PC-9 (cell line): Measurements from ENCODE around the gene GPC5. TPM values are rescaled to one million over a fixed set of nuclear protein-coding genes. Genes with fewer than 3 reads are reported as not detected.

Source experiments
- BruUV-seq: library from RNA; stranded (reverse); fragments of 400-500 nt; replicated peaks from 2 replicates; lab custom pipeline; 2021; lab: Mats Ljungman, UMichigan
- CTCF ChIA-PET: fragments of 300-600 bp; sonication (Branson Sonifier 250); formaldehyde crosslinking; loops from one replicate; lab custom pipeline; 2022; ENCODE audit warnings: antibody characterized with exemption; lab: Charles Lee
- POLR2A ChIA-PET: fragments of 300-600 bp; sonication (Branson Sonifier 250); formaldehyde crosslinking; loops from one replicate; lab custom pipeline; 2022; ENCODE audit warnings: antibody characterized with exemption; ENCODE audit not compliant: unreplicated experiment; lab: Charles Lee
- DNase-seq, 2 experiments: peaks; one replicate each; pipeline versions ENCODE4 v3.0.0 to v3.0.0-alpha.2; 2015 to 2022; ENCODE audit warnings: mixed read lengths in 1 of 2
- H2AFZ ChIP-seq: fragments of 200-600 bp; sonication (generic); 2 replicates; pipeline ENCODE4 v1.8.1; 2017; ENCODE audit warnings: antibody characterized with exemption
- H3F3A ChIP-seq: fragments of 200-600 bp; sonication (generic); 2 replicates; pipeline ENCODE4 v1.8.1; 2017; ENCODE audit warnings: antibody characterized with exemption, mild to moderate bottlenecking, low read depth; ENCODE audit not compliant: insufficient read depth
- H3K27ac ChIP-seq: fragments of 200-600 bp; sonication (generic); 2 replicates; pipeline ENCODE4 v1.6.1; 2016; ENCODE audit warnings: mixed run types
- H3K27me3 ChIP-seq: fragments of 200-600 bp; sonication (generic); 2 replicates; pipeline ENCODE4 v1.6.1; 2016; ENCODE audit warnings: low read depth, mixed run types; ENCODE audit not compliant: insufficient read depth
- H3K36me3 ChIP-seq: fragments of 200-600 bp; sonication (generic); 2 replicates; pipeline ENCODE4 v1.6.1; 2016; ENCODE audit warnings: low read depth, mixed run types
- H3K4me1 ChIP-seq: fragments of 200-600 bp; sonication (generic); replicated peaks from 2 replicates; pipeline ENCODE4 v1.6.1; 2016; ENCODE audit warnings: mixed run types; ENCODE audit not compliant: insufficient read depth
- H3K4me2 ChIP-seq: fragments of 200-600 bp; sonication (generic); 2 replicates; pipeline ENCODE4 v1.6.1; 2017; ENCODE audit warnings: mixed run types
- H3K4me3 ChIP-seq: fragments of 200-600 bp; sonication (generic); 2 replicates; pipeline ENCODE4 v1.6.1; 2016; ENCODE audit warnings: mixed run types
- H3K79me2 ChIP-seq: fragments of 200-600 bp; sonication (generic); 2 replicates; pipeline ENCODE4 v1.6.1; 2017; ENCODE audit warnings: low read depth, mixed run types
- H3K9me2 ChIP-seq: fragments of 200-600 bp; sonication (generic); 2 replicates; pipeline ENCODE4 v1.8.1; 2017; ENCODE audit warnings: mild to moderate bottlenecking; ENCODE audit not compliant: insufficient read depth
- H3K9me3 ChIP-seq: fragments of 200-600 bp; sonication (generic); 2 replicates; pipeline ENCODE4 v1.8.1; 2016; ENCODE audit warnings: low read depth; ENCODE audit not compliant: insufficient read depth
- H4K20me1 ChIP-seq: fragments of 200-600 bp; sonication (generic); 2 replicates; pipeline ENCODE4 v1.8.1; 2017; ENCODE audit not compliant: insufficient read depth
- EZH2 ChIP-seq: fragments of 200-600 bp; sonication (generic); IDR thresholded peaks from 2 replicates; pipeline ENCODE4 v1.8.0; 2017; ENCODE audit warnings: antibody characterized with exemption, low read depth
- intact Hi-C: fragments of 100-400 bp; cut with micrococcal nuclease; formaldehyde crosslinking; loops from one replicate; pipeline ENCODE4 v1.10.0; 2022; ENCODE audit not compliant: unreplicated experiment
- total RNA-seq: library from RNA; stranded (reverse); gene quantifications from 2 replicates; pipeline ENCODE4 v1.2.3, GENCODE V29; 2021
- TF ChIP-seq, protein P1 (sequence below): fragments of 200-600 bp; sonication (generic); conservative IDR thresholded peaks from 2 replicates; pipeline ENCODE4 v1.6.1; 2017; ENCODE audit warnings: mixed run types, antibody characterized with exemption, mild to moderate bottlenecking, moderate library complexity

Gene GPC5
- total RNA-seq, 1 experiment from 2014 or later, result not detected

- no TSS peak for BruUV-seq
- CTCF ChIA-PET, result no interaction called here
Measured at GRCh38 chr13:91513790-91514189, 115.4 kb downstream of the GPC5 start.

GRCh38 chr13:91516799-91517198 is 118.4 kb downstream of the GPC5 start:
- H3K79me2 ChIP-seq, result no peaks in the 10 kb centered on the region
- H3K9me2 ChIP-seq, result no peaks in the 10 kb centered on the region
- H2AFZ ChIP-seq, result no peak overlapping the region
- no TSS peak for BruUV-seq
- H3K36me3 ChIP-seq, result no peaks in the 10 kb centered on the region
- TF ChIP-seq EZH2, result no peak
- TF ChIP-seq, protein P1, sequence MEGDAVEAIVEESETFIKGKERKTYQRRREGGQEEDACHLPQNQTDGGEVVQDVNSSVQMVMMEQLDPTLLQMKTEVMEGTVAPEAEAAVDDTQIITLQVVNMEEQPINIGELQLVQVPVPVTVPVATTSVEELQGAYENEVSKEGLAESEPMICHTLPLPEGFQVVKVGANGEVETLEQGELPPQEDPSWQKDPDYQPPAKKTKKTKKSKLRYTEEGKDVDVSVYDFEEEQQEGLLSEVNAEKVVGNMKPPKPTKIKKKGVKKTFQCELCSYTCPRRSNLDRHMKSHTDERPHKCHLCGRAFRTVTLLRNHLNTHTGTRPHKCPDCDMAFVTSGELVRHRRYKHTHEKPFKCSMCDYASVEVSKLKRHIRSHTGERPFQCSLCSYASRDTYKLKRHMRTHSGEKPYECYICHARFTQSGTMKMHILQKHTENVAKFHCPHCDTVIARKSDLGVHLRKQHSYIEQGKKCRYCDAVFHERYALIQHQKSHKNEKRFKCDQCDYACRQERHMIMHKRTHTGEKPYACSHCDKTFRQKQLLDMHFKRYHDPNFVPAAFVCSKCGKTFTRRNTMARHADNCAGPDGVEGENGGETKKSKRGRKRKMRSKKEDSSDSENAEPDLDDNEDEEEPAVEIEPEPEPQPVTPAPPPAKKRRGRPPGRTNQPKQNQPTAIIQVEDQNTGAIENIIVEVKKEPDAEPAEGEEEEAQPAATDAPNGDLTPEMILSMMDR, result no peak
- DNase-seq, result no peak
- no peaks in the 10 kb centered on the region for H3F3A ChIP-seq
- ChIA-PET CTCF (no interaction called here), POLR2A (no interaction called here)
- H4K20me1 ChIP-seq, result no peaks in the 10 kb centered on the region
- no peaks in the 10 kb centered on the region for H3K4me1 ChIP-seq
- no peak overlapping the region for H3K4me2 ChIP-seq
- no peaks in the 10 kb centered on the region for H3K27me3 ChIP-seq
- no peaks in the 10 kb centered on the region for H3K9me3 ChIP-seq
- no peak overlapping the region for H3K27ac ChIP-seq
- intact Hi-C loops, result no loop called here
- no peak overlapping the region for H3K4me3 ChIP-seq

More at GRCh38 chr13:91513790-91514189, 115.4 kb downstream of the GPC5 start:
- no peak overlapping the region for H3K4me3 ChIP-seq
- no peak for TF ChIP-seq EZH2
- TF ChIP-seq, protein P1, result no peak
- no peaks in the 10 kb centered on the region for H3K27me3 ChIP-seq
- intact Hi-C loops, result no loop called here
- H3F3A ChIP-seq, result no peaks in the 10 kb centered on the region
- POLR2A ChIA-PET, result no interaction called here
- no peak for DNase-seq
- no peaks in the 10 kb centered on the region for H4K20me1 ChIP-seq
- H3K4me2 ChIP-seq, result no peak overlapping the region
- H3K79me2 ChIP-seq, result no peaks in the 10 kb centered on the region
- H3K27ac ChIP-seq, result no peak overlapping the region
- no peak overlapping the region for H2AFZ ChIP-seq
- H3K9me2 ChIP-seq, result no peaks in the 10 kb centered on the region
- no peaks in the 10 kb centered on the region for H3K36me3 ChIP-seq
- H3K4me1 ChIP-seq, result no peaks in the 10 kb centered on the region
- H3K9me3 ChIP-seq, result no peaks in the 10 kb centered on the region

- H2AFZ ChIP-seq, result no peak overlapping the region
- POLR2A ChIA-PET, result no interaction called here
- CTCF ChIA-PET, result no interaction called here
- DNase-seq, result no peak
- H3K4me1 ChIP-seq, result no peaks in the 10 kb centered on the region
- no peaks in the 10 kb centered on the region for H3K36me3 ChIP-seq
- H3F3A ChIP-seq, result no peaks in the 10 kb centered on the region
- no peak overlapping the region for H3K27ac ChIP-seq
- no peaks in the 10 kb centered on the region for H3K79me2 ChIP-seq
- no peaks in the 10 kb centered on the region for H3K27me3 ChIP-seq
- intact Hi-C loops, result no loop called here
- H3K4me2 ChIP-seq, result no peak overlapping the region
- TF ChIP-seq EZH2, result no peak
- TF ChIP-seq, protein P1, result no peak
- H3K4me3 ChIP-seq, result no peak overlapping the region
- BruUV-seq, result no TSS peak
- H3K9me3 ChIP-seq, result no peaks in the 10 kb centered on the region
- H4K20me1 ChIP-seq, result no peaks in the 10 kb centered on the region
- H3K9me2 ChIP-seq, result no peaks in the 10 kb centered on the region
Measured at GRCh38 chr13:91520952-91521351, 122.5 kb downstream of the GPC5 start.
